Measurements from ENCODE around the gene TPSD1. TPM values are rescaled to one million over a fixed set of nuclear protein-coding genes. Genes with fewer than 3 reads are reported as not detected.

Gene TPSD1
- total and polyA plus RNA-seq, 9 of the 15 experiments (the other 6 are each of a cell fraction or from before 2014, with no cell fraction given), result not detected

DNA sequence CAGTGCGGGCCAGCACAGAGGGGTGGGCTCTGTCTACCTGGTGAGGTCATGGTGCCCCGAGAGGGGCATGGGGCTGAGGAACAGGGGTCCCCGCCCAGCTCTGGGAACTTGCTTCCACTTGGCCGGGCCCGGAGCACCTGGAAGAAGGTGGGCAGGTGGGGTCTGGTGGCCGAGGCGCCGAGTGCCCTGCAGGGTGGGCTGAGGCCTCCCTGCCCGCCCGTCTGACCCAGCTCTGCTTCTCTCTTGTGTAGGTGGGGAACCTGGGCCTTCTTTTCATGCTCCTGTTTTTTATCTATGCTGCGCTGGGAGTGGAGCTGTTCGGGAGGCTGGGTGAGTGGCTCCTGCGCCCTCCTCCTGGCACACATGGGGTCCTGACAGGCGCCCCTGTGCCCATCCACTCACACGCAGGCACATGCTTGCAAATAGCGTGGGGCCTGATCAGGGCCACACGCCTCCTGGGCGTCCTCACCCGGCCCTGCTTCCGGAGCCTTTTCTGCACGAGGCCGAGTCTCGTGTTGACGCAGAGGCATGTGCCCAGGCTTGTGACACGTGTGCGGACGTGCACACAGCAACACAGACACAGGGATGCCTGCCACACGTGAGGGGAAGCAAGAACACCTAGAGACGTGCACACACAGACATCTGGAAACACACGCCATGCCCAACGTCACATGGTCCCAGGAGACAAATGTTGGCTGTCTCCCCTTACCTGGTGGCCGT lies 39.0 kb upstream of the TPSD1 start:
- no peaks in the 10 kb centered on the region for H3K9me3 ChIP-seq (replicated peaks; ENCODE audit: control insufficient read depth, insufficient read depth, low read depth, low read length)
- 4% methylated on average over 28 of the region's 32 CpGs for WGBS (ENCODE audit: insufficient coverage, low coverage, missing lambda C conversion rate)
- H4K20me1 ChIP-seq (replicated peaks; ENCODE audit: control insufficient read depth, insufficient read depth, low read length), result peaks cover 8% of the 10 kb centered on the region
- ChIA-PET POLR2A (interaction anchor here (1.0 kb wide), 1 partner anchor 9 kb away, joined by 3 read pairs; no protein-coding TSS in a partner anchor), CTCF (ENCODE audit: low intra/inter-chr PET ratio) (no interaction called here)
- ATAC-seq (no peak), DNase-seq (ENCODE audit: extremely low read depth in 1 of 4, low spot score in 3 of 4) (no peak), FAIRE-seq (no peak)
- H3K4me3 ChIP-seq, result no peak overlapping the region
- H3K4me1 ChIP-seq (replicated peaks in 1 of 2; ENCODE audit: control insufficient read depth in 2 of 2, insufficient read depth in 2 of 2, low read length in 2 of 2), result peaks cover 0 to 71% of the 10 kb centered on the region in 2 experiments; a peak in 2 of 5 replicates
- in situ Hi-C loops (cut with MboI) (no loop called here), intact Hi-C loops (cut with micrococcal nuclease) (no loop called here)
- BruUV-seq (replicated peaks), result no TSS peak
- H3K79me2 ChIP-seq (ENCODE audit: control insufficient read depth, insufficient read depth, low read length), result no peaks in the 10 kb centered on the region
- H3K9me1 ChIP-seq (ENCODE audit: control insufficient read depth, insufficient read depth, low read length), result no peaks in the 10 kb centered on the region
- no peak overlapping the region for H2AFZ ChIP-seq (ENCODE audit: low read depth, low read length)
- H3K36me3 ChIP-seq (ENCODE audit: control insufficient read depth, insufficient read depth, low read length), result no peaks in the 10 kb centered on the region
- no peak overlapping the region for H3K4me2 ChIP-seq (ENCODE audit: insufficient read depth, low read length)
- H3K9ac ChIP-seq (ENCODE audit: insufficient read depth in 1 of 2, low read depth in 2 of 2, low read length in 2 of 2), result no peak overlapping the region
- H3K27me3 ChIP-seq (ENCODE audit: control insufficient read depth in 2 of 2, insufficient read depth in 2 of 2, low read length in 2 of 2), result peaks cover 52 to 91% of the 10 kb centered on the region in 2 experiments
- no peak overlapping the region for H3K27ac ChIP-seq (ENCODE audit: extremely low read depth, low read depth, low read length)
- TF ChIP-seq MYC (IDR thresholded peaks at IDR 0.05; ENCODE audit: low read depth, low read length) (no peak), MYC (CRISPR knock-in tag; IDR thresholded peaks at IDR 0.05; ENCODE audit: borderline replicate concordance, low read depth) (no peak), TARDBP (IDR thresholded peaks at IDR 0.05) (no peak), NFIX (CRISPR knock-in tag; IDR thresholded peaks at IDR 0.05; ENCODE audit: low read depth) (no peak), NCOR1 (IDR thresholded peaks at IDR 0.05) (no peak), JUN (IDR thresholded peaks at IDR 0.05; ENCODE audit: borderline replicate concordance, low read depth, low read length) (no peak), JUN (CRISPR knock-in tag; IDR thresholded peaks at IDR 0.05; ENCODE audit: borderline replicate concordance) (no peak), CTBP1 (IDR thresholded peaks at IDR 0.05; ENCODE audit: borderline replicate concordance) (no peak), U2AF1 (optimal IDR thresholded peaks at IDR 0.05; ENCODE audit: low read depth, low read length) (no peak), EWSR1 (IDR thresholded peaks at IDR 0.05; ENCODE audit: borderline replicate concordance, low read depth, partially characterized antibody) (no peak), STAG1 (CRISPR knock-in tag; IDR thresholded peaks at IDR 0.05; ENCODE audit: borderline replicate concordance) (no peak)
- TF ChIP-seq, protein P1, sequence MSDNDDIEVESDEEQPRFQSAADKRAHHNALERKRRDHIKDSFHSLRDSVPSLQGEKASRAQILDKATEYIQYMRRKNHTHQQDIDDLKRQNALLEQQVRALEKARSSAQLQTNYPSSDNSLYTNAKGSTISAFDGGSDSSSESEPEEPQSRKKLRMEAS (CRISPR knock-in tag; IDR thresholded peaks at IDR 0.05), result peak; percentile 76
- TF ChIP-seq, protein P2, sequence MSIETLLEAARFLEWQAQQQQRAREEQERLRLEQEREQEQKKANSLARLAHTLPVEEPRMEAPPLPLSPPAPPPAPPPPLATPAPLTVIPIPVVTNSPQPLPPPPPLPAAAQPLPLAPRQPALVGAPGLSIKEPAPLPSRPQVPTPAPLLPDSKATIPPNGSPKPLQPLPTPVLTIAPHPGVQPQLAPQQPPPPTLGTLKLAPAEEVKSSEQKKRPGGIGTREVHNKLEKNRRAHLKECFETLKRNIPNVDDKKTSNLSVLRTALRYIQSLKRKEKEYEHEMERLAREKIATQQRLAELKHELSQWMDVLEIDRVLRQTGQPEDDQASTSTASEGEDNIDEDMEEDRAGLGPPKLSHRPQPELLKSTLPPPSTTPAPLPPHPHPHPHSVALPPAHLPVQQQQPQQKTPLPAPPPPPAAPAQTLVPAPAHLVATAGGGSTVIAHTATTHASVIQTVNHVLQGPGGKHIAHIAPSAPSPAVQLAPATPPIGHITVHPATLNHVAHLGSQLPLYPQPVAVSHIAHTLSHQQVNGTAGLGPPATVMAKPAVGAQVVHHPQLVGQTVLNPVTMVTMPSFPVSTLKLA (conservative IDR thresholded peaks at IDR 0.05), result 0 out of 4 replicates have a peak, but pooled peaks of 1 of the 2 experiments have one; percentile 17
- TF ChIP-seq, protein P3, sequence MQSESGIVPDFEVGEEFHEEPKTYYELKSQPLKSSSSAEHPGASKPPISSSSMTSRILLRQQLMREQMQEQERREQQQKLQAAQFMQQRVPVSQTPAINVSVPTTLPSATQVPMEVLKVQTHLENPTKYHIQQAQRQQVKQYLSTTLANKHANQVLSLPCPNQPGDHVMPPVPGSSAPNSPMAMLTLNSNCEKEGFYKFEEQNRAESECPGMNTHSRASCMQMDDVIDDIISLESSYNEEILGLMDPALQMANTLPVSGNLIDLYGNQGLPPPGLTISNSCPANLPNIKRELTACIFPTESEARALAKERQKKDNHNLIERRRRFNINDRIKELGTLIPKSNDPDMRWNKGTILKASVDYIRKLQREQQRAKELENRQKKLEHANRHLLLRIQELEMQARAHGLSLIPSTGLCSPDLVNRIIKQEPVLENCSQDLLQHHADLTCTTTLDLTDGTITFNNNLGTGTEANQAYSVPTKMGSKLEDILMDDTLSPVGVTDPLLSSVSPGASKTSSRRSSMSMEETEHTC (IDR thresholded peaks at IDR 0.05), result no peak
- TF ChIP-seq, protein P4, sequence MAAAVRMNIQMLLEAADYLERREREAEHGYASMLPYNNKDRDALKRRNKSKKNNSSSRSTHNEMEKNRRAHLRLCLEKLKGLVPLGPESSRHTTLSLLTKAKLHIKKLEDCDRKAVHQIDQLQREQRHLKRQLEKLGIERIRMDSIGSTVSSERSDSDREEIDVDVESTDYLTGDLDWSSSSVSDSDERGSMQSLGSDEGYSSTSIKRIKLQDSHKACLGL (CRISPR knock-in tag; IDR thresholded peaks at IDR 0.05; ENCODE audit: borderline replicate concordance, poor library complexity, severe bottlenecking), result no peak
